Fibroblast of skin of right biceps (primary cell): ENCODE data around the gene KRTAP19-6.
A peak's percentile ranks its signal among the peaks of the same experiment; 100 is the strongest.
"Not testable (repeated sequence)": the region's sequence is repeated elsewhere in the genome, so short reads cannot be mapped to it uniquely, and the experiment has no call there.

Experiments
- DNase-seq: peaks from one replicate; pipeline ENCODE4 v3.0.0-alpha.2; 2013

KRTAP19-6 gene, protein sequence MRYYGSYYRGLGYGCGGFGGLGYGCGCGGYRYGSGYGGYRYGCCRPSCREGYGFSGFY

DNA sequence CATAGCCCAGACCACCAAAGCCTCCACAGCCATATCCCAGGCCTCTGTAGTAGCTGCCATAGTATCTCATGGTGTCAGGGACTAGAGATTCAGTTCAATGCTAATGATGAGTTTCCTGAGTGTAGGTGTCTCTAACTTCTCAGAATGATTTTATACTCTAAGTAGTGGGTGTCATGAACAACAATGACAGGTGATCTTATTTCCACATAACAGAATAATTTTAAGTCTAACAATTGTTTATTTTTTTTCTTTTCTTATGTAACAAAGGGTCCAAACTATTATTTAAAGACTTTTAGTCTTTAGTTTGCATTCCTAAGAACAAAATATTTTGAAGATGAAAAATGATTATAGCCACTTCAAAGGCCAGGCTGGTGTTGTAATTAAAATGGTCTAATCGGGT, at the start of gene KRTAP19-6:
Gene KRTAP19-6, minus strand, starts transcription at position 101 of the 400 bp plus-strand sequence. Its CDS starts 31 bp downstream, at position 70.
- no peak for DNase-seq

DNA sequence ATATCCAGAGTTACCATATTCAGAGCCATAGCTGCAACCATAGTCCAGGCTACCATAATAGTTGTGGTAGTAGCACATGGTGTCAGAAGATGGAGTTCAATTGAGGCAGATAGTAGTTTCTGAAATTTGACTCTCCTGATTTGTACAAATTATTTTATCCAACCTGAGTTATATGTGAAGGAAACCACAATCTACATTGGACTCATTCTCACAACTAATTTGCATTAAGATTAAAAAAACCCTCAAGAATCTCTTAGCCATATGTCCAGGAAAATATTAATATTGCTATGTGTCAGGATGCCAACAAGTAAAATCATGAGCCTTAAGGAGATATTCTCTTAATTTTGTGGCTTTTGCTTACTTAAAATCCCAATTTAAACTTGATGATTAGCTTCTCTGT, 48.6 kb upstream of the KRTAP19-6 start, which contains the start of gene KRTAP22-2:
Gene KRTAP22-2, minus strand, starts transcription at position 101 of the 400 bp plus-strand sequence.
- no peak for DNase-seq

DNA sequence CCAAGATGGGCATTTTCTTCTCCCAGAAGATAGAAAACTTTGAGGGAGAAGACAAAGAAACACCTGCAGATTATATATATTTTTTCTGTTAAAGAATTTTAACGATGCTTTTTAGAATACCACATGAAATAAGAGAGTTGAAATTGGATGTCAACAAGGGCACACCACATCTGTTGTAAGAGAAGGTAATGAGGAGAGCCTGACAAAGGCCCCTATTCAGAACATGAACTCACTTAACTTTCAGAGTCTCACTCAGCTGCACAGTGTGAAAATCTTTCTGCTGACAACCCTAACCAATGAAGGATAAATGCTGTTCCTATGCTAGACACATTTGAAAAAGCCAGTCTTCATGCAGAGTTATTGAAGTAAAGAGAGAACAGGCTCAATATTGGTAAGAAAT, 41.2 kb upstream of the KRTAP19-6 start:
- DNase-seq: no peak

DNA sequence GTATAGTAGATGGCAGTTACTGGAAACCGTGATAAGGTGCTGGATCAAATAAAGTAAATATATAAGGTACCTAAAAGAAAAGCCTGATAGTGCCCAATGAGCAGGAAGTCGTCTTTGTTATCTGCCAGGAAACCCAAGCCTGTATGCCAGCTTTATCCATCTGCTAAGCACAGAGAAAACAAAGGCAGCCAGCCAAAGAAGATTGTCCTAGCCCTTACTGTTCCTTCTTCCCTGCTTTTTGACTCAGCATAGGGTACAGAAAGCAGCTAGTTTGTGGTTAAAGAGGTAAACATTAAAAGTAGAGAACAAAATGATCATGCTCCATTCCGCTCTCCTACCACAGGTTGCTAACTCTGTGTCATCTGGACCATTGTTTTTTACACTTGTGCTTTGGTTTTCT, 38.5 kb upstream of the KRTAP19-6 start:
- no peak for DNase-seq

DNA sequence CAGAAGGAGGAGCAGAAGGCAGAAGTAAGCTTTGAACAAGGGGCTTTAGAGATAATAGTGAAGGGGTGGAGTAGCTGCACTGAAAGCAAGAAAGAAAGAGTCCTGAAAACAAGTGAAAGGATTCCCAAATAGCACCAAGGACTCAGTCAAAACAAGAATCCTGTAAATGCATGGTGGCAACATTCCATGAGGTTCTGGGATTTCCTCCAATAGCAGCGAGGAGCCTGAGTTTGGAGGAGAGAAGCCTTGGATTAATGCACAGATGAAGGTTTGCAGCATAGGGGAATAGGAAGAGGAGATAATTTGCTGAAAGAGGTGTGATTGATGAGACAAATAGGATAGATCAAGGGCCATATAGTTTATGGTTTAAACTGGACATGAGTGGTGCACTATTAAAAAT, 37.7 kb upstream of the KRTAP19-6 start:
- DNase-seq: no peak

DNA sequence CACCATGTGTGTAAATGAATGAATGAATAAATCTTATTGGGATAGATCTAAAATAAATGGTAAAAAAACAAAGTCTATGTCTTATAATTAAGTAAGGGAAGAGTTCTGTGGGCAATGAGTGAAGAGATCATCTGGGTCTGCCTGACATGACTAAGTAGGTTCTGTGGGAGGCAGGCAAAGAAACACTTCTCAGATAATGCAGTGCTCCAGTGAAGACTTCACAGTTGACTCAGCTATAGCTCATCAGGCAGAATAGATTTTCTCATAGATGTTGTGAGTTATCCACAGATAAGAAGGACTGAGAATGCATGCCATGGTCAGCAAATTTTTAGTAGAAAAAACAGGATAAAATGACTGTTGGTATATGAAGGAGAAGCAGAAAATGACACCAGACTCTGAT, 36.1 kb upstream of the KRTAP19-6 start:
- peak; percentile 1 for DNase-seq

DNA sequence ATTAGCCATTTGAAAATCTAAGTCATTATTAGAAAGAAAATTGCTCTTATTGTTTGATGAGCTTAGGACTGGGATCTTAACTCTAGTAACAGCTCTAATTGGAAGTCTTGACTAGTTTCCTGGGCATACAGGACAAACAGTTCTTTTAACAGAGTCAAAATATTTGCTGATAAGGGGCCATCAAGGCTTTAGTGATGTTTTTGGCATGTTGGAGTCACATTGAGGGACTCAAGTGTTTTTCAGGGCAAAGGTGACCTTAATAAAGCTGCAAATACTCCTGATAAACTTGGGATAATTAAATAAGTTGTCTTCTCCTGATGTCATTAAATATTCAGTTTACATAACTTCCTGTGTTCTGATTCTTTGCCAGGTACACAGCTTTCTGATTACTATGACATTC, 26.0 kb upstream of the KRTAP19-6 start:
- DNase-seq: no peak

DNA sequence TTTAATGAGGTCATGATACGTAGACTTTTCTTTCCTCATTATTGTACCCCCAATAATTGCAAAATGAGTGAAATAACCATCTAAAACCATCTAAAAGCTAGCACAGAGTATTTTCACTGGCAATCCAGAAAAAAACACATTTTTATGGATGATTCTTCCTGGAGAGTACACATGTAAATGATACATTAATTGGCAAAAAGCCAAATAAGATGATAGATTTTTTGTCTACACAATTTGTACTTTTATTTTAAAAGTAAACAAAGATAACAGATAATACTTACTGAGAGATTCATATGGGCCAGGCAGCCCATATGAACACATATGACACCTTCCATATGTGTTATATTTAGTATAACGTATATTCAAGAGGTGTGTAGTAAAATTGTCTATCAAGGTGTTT, 22.0 kb upstream of the KRTAP19-6 start:
- DNase-seq: no peak

DNA sequence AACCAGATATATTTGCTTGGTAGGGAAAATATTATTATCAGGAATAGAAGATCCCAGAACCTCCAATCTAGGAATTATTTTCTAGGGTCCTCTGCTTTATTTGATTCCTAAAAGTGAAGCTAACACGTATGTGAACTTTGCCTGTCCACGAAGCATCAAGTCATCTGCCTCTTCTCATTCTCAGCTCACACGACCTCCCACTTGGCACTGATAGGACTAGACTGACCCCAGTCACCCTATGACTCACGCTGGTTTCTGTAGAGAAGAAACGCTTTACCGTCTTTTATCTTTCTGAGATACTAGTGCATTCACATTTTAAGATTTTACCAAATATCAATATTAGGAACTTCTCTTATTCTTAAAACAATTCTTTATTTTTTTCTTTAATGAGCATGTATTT, 21.4 kb upstream of the KRTAP19-6 start:
- DNase-seq: no peak

DNA sequence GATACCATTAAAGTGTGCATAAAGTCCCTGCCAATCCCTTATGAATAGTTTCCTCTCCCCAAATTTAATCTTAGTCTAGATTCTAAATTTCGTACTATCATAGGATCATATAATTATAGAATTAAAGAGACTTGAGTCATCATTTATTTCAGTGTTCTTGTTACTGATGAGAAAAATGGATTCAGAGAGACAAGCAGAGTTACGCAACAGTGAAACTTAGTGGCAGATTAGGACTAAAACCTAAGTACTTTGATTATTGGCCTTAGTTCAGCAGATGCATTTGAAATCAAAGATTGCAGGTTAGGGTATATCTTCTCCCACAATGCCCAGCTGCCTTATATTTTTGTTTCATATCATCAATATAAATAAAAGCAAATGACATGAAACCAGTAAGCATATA, 20.3 kb upstream of the KRTAP19-6 start:
- no peak for DNase-seq

DNA sequence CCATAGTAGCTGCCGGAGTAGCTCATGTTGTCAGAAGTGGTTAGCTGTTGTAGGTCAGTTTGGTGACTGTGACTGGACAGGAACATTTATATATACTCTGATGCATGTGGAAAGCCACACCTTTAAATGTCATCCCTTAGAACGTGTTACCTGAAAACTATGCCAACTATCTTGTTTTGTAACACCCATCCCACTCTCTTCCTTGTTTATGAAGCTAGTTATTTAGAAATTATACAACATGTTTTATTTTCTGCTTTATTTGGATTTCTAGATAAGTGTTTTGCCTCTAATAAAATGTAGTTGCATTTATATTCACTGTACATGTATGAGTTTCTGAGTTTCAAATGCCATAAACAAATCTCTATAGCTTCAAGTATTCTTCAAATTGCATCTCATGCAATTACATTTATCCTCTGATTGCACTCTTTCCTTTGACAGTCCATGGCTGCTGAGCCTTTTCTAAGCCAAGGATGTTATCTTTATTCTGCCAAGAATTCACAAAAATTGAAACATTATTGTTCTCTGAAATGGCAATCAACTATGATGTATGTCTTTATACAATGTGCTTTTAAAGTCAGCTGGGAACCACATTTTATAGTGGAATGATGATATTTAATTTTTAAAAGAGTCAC, 19.7 kb upstream of the KRTAP19-6 start, which contains the start of gene KRTAP19-7:
Gene KRTAP19-7, minus strand, starts transcription at position 51 of the 632 bp plus-strand sequence. Its CDS starts 25 bp downstream, at position 26.
- DNase-seq: no peak

DNA sequence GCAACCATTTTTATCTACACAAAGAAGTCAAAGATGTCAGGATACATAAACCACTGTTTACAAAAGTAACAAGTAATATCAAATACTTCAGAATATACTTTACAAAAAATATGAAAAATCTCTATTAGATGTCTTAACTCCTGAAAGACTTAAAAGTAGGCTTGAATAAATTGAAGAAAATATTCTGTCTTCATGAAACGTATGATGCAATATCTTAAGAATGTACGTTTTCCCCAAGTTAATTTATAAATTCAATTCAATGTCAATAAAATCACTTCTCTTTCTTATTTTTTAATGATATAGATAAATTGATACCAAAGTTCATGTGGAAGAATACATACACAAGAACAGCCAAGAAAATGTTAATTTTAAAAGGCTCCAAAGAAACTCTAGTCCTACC, 13.4 kb upstream of the KRTAP19-6 start:
- no peak for DNase-seq

DNA sequence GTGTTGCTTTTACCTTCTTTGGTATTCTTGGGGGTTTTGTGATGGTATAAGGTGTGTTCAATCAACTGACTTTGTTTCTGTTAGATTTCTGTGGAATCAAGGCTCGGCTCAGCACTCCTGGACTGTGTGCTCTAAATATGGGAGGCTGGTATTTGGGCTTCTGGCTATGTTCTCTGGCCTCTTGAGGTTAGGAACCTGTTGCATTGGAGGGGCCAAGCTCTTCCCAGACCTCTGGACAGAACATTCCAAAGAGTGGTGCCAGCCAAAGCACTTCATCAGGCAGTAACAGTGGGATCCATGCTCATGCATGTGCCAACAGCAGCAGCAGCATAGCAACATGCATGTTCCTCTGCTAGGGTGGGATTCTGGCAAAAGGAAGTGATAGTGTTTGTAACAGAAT, 11.1 kb upstream of the KRTAP19-6 start:
- DNase-seq: no peak

DNA sequence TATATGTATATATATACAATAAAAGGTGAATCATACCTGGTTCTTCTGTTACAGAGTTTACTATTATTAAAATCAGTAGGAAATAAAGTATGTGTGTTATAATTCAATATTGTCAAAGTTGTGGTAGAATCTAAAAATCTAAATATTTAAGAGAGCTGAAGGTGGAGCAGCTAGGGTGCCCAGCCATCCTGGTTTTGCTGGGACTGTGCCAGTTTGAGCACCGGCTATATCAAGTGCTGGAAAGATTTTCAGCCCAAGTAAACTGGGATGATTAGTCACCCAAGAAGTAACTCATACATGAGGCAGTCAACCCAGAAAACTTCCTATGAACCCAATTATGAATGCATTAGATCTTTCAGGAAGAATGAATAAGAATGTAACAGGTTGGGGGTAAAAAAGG, 22.8 kb downstream of the KRTAP19-6 start:
- DNase-seq: no peak

DNA sequence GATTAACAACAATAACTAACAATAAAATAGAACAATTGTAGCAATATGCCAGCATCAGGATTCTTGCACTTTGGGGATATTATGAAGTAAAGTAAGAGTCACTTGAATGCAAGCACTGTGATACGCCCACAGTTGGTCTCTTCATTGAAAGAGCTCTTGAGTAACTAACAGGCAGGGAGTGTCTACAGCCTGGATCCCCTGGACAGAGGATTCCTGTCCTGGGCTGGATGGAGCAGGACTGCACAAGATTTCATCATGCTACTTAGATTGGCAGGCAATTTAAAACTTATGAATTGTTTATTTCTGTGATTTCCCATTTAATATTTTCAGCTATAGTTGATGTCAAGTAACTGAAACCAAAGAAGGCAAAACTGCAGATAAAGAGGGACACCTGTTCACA, 26.0 kb downstream of the KRTAP19-6 start:
- no peak for DNase-seq

DNA sequence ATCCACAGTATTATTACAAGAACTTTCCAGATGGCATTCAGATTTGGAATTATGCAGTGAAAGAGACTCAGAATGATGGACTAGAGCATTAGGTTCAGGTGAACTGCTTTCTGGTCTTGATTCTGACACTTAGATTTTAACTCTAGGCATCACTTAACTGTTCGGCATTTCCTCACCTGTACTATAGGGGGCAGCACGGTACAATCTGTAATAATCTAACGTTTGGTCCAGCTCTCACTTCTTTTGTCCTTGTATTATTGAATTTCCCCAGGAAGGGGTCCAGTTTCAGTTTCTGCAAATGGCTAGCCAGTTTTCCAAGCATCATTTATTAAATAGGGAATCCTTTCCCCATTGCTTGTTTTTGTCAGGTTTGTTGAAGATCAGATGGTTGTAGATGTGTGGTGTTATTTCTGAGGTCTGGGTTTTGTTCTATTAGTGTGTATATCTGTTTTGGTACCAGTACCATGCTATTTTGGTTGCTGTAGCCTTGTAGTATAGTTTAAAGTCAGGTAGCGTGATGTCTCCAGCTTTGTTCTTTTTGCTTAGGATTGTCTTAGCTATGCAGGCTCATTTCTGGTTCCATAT, 36.0 kb downstream of the KRTAP19-6 start:
- not testable (repeated sequence) for DNase-seq

DNA sequence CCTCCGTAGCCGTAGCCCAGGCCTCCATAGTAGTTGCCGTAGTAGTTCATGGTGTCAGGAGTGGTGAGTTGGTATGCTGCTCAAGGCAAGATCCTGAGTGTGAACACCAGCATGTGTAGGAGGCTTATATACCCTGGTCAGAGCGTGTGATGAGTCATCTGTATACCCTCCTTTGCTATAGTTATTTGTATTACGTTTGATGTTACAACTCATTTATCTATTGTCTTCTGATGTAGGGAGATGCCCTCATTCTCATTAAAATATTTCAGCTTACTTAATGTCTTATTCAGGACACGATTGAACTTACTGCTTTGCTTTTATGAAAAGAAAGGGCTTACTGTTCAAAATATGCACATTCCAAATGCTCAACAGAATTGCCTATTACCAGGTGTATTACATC, 39.6 kb downstream of the KRTAP19-6 start, which contains the start of gene KRTAP19-5:
Gene KRTAP19-5, minus strand, starts transcription at position 101 of the 400 bp plus-strand sequence. Its CDS starts 51 bp downstream, at position 50.
- DNase-seq: no peak

DNA sequence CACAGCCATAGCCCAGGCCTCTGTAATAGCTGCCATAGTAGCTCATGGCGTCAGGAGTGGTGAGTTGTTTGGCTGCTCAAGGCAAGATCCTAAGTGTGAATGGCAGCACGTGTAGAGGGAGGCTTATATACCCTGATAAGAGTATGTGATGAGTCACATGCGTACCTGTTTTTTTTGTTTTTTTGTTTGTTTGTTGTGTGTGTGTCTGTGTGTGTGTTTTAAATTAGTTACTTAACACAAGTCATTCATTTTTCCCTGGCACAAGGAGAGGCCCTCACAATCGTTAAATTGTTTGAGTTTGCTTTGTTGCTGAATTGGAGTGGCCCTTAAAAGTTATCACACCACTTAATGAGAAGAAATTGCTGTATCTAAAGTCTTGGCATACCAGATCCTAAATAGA, 44.6 kb downstream of the KRTAP19-6 start, which contains the start of gene KRTAP19-4:
Gene KRTAP19-4, minus strand, starts transcription at position 101 of the 400 bp plus-strand sequence. Its CDS starts 55 bp downstream, at position 46.
- no peak for DNase-seq

DNA sequence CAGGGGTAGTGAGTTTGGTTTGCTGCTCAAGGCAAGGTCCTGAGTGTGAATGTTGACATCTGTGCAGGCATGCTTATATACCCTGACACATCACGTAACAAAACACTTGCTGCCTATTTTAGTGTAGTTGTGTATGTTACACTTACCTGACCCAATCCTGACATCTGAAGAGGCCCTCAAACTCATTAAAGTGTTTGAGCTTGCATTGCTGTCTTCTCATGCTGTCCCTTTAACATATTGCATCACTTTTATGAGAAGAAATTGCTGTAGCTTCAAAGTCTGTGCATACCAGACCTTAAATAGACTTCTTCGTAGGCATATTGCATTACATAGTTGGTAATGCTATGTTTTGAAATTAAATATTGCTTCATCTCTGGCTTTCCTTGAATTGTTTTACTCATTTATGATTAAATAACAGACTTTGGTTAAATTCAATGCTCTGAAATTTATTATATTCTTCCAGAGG, 49.7 kb downstream of the KRTAP19-6 start, which contains the start of gene KRTAP19-3:
Gene KRTAP19-3, minus strand, starts transcription at position 51 of the 466 bp plus-strand sequence. CDS start 56 bp downstream, outside the sequence.
- DNase-seq: no peak
